ENCODE data around the gene EFCC1.
A peak's percentile ranks its signal among the peaks of the same experiment; 100 is the strongest.

Gene EFCC1

GRCh38 chr3:128994581-128995546 lies 6.2 kb upstream of the EFCC1 start:
- DNase-seq: no peak

GRCh38 chr3:128995737-128996136 lies 5.4 kb upstream of the EFCC1 start:
- no peak for DNase-seq

GRCh38 chr3:128996200-128996599 lies 4.9 kb upstream of the EFCC1 start:
- DNase-seq: no peak

- no peak for DNase-seq
Measured at GRCh38 chr3:128996726-128997125, 4.4 kb upstream of the EFCC1 start.

- no peak for DNase-seq
Measured at GRCh38 chr3:128997486-128998133, 3.5 kb upstream of the EFCC1 start.

GRCh38 chr3:128998561-128998960 lies 2.5 kb upstream of the EFCC1 start:
- DNase-seq: no peak

- DNase-seq: no peak
Measured at GRCh38 chr3:128999102-128999501, 2.0 kb upstream of the EFCC1 start.

GRCh38 chr3:129000742-129001100 lies 383 bp upstream of the EFCC1 start:
- no peak for DNase-seq

- no peak for DNase-seq
Measured at GRCh38 chr3:129001806-129002572, 885 bp downstream of the EFCC1 start.

GRCh38 chr3:129002573-129003569 lies 1.8 kb downstream of the EFCC1 start:
- DNase-seq: no peak

- DNase-seq: no peak
Measured at GRCh38 chr3:129003578-129004112, 2.5 kb downstream of the EFCC1 start.

- no peak for DNase-seq
Measured at GRCh38 chr3:129004639-129005295, 3.7 kb downstream of the EFCC1 start.

GRCh38 chr3:129005526-129006303 lies 4.6 kb downstream of the EFCC1 start:
- peak; percentile 67 for DNase-seq

- DNase-seq: no peak
Measured at GRCh38 chr3:129006864-129007263, 5.8 kb downstream of the EFCC1 start.

GRCh38 chr3:129007792-129008191 lies 6.7 kb downstream of the EFCC1 start:
- no peak for DNase-seq

GRCh38 chr3:129009266-129009665 lies 8.2 kb downstream of the EFCC1 start:
- DNase-seq: no peak

GRCh38 chr3:129010310-129010956 lies 9.3 kb downstream of the EFCC1 start:
- no peak for DNase-seq

- DNase-seq: no peak
Measured at GRCh38 chr3:129013491-129013891, 12.4 kb downstream of the EFCC1 start.

GRCh38 chr3:129014148-129014547 lies 13.0 kb downstream of the EFCC1 start:
- DNase-seq: no peak

- DNase-seq: no peak
Measured at GRCh38 chr3:129014793-129015345, 13.8 kb downstream of the EFCC1 start.

Measured in SHP77 treated with DMSO at 0.1 percent for 48 hours (cell line).